ENCODE results near the gene WDFY2.

WDFY2 gene

DNA sequence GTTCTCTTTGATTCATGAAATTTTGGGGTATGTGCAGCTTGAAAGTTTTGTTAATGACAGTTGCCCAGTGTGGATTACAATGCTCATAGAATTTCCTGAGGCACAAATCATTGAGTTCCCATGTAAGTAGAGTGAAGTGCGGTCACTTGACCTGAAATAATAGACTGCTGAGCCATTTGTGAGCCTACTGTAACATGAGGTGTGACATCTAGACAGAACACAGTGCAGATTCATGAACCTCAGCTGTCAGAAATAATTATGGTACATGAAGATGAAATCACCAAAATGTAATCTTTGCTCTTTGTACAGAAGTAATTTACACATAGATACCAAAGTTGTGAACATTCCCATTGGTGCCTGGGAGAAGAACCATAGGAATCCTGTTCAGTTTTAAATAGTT, 135.1 kb downstream of the WDFY2 start:
- in situ Hi-C loops (cut with HindIII; ENCODE audit: low pct_ligation_motif_present, low pct_unique_long_range_greater_than_20kb, low sequenced_read_pairs), result no loop called here
- no peak for DNase-seq

GRCh38 chr13:51721496-51721895, 137.2 kb downstream of the WDFY2 start:
- no peak for DNase-seq
- in situ Hi-C loops (cut with HindIII; ENCODE audit: low pct_ligation_motif_present, low pct_unique_long_range_greater_than_20kb, low sequenced_read_pairs), result no loop called here

DNA sequence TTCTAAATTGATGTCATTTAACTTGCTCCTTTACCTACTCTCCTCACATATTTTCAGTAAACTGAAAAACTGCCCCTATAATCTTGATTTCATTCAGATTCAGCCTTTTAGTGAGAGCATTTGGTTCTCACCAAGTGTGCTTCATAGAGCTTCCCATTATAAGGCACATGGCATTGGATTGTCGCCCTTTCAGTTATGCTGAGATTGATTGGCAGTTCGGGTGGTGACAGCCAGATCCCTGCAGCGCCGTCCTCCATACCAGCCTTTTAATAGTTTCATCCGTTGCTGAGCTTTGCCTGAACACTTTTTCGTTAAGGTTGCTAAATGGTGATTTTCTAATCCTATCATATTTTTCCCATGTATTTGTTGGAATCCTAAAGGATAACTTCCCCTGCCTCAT, 139.3 kb downstream of the WDFY2 start:
- in situ Hi-C loops (cut with HindIII; ENCODE audit: low pct_ligation_motif_present, low pct_unique_long_range_greater_than_20kb, low sequenced_read_pairs), result no loop called here
- DNase-seq, result no peak

- in situ Hi-C loops (cut with HindIII; ENCODE audit: low pct_ligation_motif_present, low pct_unique_long_range_greater_than_20kb, low sequenced_read_pairs), result loop anchor here (25.0 kb wide), 1 partner anchor 287 kb away; no protein-coding TSS in a partner anchor
- DNase-seq, result no peak
These were observed 140.5 kb downstream of the WDFY2 start for GRCh38 chr13:51724721-51725120.

- no peak for DNase-seq
These were observed 142.4 kb downstream of the WDFY2 start for GRCh38 chr13:51726446-51727193.

DNA sequence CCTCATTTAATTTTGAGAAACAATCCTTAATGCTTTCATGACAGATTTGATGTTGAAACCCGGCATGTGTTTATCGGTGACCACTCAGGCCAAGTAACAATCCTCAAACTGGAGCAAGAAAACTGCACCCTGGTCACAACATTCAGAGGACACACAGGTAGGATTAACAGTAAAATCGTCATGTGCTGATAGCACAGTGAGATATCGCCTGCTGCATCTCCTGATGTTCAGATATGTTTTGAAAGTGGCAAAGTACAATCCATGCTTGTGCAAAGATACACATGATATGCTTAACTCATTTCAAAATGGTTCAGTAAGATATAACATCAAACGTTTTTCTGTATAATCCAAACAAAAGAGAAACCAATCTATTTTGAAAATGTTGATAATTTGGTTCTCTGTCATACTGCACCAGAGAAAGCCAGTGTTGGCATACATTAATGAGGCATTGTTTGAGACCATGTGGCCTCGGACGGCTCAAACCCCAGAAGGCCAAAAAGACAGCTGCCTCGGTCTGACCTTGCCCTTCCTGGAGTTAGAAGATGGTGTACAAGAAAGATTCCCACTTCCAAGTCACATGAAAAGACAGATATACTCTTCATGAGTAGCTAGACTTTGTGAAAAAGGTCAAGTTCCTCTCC, 143.5 kb downstream of the WDFY2 start:
- in situ Hi-C loops (cut with HindIII; ENCODE audit: low pct_ligation_motif_present, low pct_unique_long_range_greater_than_20kb, low sequenced_read_pairs), result loop anchor here (25.0 kb wide), 1 partner anchor 290 kb away; no protein-coding TSS in a partner anchor
- no peak for DNase-seq

More at GRCh38 chr13:51726446-51727193, 142.4 kb downstream of the WDFY2 start:
- in situ Hi-C loops (cut with HindIII; ENCODE audit: low pct_ligation_motif_present, low pct_unique_long_range_greater_than_20kb, low sequenced_read_pairs), result loop anchor here (25.0 kb wide), 1 partner anchor 289 kb away; no protein-coding TSS in a partner anchor

DNA sequence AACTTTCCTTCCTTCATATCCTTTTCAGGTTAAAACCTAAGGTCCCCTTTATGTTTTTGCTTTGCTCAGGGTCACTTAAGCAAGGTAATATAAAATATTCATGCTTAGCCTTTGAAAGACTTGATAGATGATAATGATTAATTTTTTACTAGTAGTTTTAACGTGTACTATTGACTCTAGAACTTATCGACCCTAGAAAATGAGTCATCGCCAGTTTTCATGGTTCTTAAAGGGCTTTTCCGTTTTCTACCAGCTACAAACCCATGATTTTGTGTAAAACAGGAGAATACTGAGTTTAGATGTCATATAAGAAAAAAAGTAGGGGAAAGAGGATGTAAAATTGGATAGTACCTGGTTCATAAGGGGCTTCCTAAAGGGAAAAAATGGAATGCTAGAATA, 144.0 kb downstream of the WDFY2 start:
- in situ Hi-C loops (cut with HindIII; ENCODE audit: low pct_ligation_motif_present, low pct_unique_long_range_greater_than_20kb, low sequenced_read_pairs), result loop anchor here (25.0 kb wide), 1 partner anchor 291 kb away; no protein-coding TSS in a partner anchor

GRCh38 chr13:51728972-51729371, 144.7 kb downstream of the WDFY2 start:
- in situ Hi-C loops (cut with HindIII; ENCODE audit: low pct_ligation_motif_present, low pct_unique_long_range_greater_than_20kb, low sequenced_read_pairs), result loop anchor here (25.0 kb wide), 1 partner anchor 292 kb away; no protein-coding TSS in a partner anchor
- DNase-seq, result no peak

More for the DNA sequence above, 144.0 kb downstream of the WDFY2 start:
- no peak for DNase-seq

DNA sequence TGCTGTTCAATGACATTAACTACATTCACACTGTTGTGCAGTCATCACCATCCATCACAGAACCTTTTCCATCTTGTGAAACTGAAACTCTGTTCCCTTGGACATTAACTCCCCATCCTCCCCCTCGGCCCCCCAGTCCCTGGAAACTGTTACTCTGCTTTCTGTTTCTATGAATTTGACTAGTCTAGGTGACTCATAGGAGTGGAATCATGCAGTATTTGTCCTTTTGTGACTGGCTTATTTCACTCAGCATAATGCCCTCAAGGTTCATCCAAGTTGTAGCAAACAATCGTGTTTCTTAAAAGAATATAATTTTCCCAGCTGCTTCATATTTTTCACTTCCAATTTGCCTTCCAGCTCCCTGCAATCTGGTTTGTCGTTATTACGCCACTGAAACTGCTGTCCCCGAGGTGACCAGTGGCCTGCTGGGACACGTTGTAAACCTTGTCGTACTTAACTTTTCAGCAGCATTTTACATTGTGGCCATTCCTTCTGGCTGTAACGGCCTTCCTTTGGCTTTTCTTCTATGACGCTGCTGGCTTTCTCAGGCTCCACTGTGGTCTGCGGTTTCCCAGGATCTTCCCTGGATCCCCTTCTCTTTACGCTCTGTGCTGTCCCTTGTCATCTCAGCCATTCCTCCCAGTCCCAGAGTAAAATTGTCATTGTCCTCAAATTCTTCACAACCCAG, 145.7 kb downstream of the WDFY2 start:
- DNase-seq, result peak; percentile 61
- in situ Hi-C loops (cut with HindIII; ENCODE audit: low pct_ligation_motif_present, low pct_unique_long_range_greater_than_20kb, low sequenced_read_pairs), result loop anchor here (25.0 kb wide), 1 partner anchor 293 kb away; no protein-coding TSS in a partner anchor

DNA sequence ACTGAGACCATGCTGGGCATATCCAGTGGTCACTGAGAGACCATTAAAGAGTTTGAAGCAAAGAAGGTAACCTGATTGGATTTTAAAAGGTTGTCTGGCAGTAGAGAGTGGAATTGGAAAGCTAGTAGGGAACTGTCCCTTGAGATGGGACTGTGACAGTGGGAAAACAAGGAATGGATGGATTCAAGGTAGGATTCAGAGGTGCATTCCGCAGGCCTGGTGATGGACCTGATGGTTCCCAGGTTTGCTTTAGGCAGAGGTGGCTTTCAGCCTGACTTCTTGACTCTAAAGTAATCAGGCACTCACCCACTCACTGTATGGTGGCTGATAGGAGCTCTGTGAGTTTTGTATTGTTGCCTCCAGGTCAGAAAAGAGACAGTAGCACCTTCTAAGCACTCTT, 146.7 kb downstream of the WDFY2 start:
- in situ Hi-C loops (cut with HindIII; ENCODE audit: low pct_ligation_motif_present, low pct_unique_long_range_greater_than_20kb, low sequenced_read_pairs), result loop anchor here (25.0 kb wide), 1 partner anchor 294 kb away; no protein-coding TSS in a partner anchor
- DNase-seq, result no peak

GRCh38 chr13:51731759-51732158, 147.5 kb downstream of the WDFY2 start:
- peak; percentile 44 for DNase-seq
- in situ Hi-C loops (cut with HindIII; ENCODE audit: low pct_ligation_motif_present, low pct_unique_long_range_greater_than_20kb, low sequenced_read_pairs), result loop anchor here (25.0 kb wide), 1 partner anchor 294 kb away; no protein-coding TSS in a partner anchor

- in situ Hi-C loops (cut with HindIII; ENCODE audit: low pct_ligation_motif_present, low pct_unique_long_range_greater_than_20kb, low sequenced_read_pairs), result loop anchor here (25.0 kb wide), 1 partner anchor 296 kb away; no protein-coding TSS in a partner anchor
- no peak for DNase-seq
These were observed 149.4 kb downstream of the WDFY2 start for GRCh38 chr13:51733374-51734298.

DNA sequence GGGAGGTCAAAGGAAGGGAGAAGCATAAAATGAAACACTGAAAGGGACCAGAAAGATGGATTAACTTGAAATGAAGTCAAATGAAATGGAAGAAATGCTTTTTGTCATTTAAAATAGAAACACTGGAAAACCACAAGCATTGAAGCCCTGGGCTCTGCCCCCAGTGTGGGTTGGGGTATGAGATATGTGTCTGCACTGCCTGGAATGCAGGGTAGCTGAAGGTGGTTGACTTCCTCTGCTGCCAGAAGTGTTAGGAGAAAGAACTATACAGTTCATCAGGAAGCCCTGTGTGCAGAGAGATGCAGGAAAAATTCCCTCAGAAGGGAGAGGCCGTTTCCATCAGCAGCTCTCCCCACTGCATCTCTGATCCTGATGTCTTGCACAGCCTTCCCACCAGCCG, 150.5 kb downstream of the WDFY2 start:
- no peak for DNase-seq
- in situ Hi-C loops (cut with HindIII; ENCODE audit: low pct_ligation_motif_present, low pct_unique_long_range_greater_than_20kb, low sequenced_read_pairs), result loop anchor here (25.0 kb wide), 1 partner anchor 297 kb away; no protein-coding TSS in a partner anchor

GRCh38 chr13:51737609-51738008, 153.3 kb downstream of the WDFY2 start:
- in situ Hi-C loops (cut with HindIII; ENCODE audit: low pct_ligation_motif_present, low pct_unique_long_range_greater_than_20kb, low sequenced_read_pairs), result loop anchor here (25.0 kb wide), 1 partner anchor 300 kb away; no protein-coding TSS in a partner anchor

DNA sequence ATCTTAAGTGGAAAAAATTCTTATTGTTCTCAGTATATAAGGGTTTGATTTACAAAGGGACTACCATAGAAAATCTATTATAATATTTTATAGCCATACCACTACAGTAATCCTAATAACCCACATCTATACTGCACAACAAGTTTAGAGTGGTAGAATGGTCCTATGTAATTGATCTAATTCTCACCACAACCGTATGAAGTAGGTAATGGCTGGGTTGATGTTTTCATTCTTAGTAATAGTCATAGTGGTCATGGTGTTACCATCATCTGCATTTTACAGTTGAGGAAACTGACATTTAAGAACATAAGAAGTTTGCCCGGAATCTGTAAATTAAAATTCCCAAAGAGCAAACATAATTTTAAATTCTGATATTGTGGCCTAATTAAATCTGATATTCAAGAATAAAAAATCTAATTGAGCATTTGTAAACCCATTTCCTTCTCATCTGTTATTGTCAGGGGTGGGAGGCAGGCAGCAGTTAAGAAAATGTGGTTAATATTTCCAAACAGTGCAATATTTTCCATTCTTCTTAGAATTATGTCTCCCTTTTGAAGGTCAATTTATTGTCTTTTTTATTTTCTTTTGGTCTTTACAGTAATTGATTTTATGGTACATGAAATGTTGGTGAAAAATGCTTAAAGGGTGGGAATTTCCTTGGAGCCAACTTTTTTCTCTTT, 154.1 kb downstream of the WDFY2 start:
- in situ Hi-C loops (cut with HindIII; ENCODE audit: low pct_ligation_motif_present, low pct_unique_long_range_greater_than_20kb, low sequenced_read_pairs), result loop anchor here (25.0 kb wide), 1 partner anchor 301 kb away; no protein-coding TSS in a partner anchor
- no peak for DNase-seq

More at GRCh38 chr13:51737609-51738008, 153.3 kb downstream of the WDFY2 start:
- DNase-seq, result no peak

DNA sequence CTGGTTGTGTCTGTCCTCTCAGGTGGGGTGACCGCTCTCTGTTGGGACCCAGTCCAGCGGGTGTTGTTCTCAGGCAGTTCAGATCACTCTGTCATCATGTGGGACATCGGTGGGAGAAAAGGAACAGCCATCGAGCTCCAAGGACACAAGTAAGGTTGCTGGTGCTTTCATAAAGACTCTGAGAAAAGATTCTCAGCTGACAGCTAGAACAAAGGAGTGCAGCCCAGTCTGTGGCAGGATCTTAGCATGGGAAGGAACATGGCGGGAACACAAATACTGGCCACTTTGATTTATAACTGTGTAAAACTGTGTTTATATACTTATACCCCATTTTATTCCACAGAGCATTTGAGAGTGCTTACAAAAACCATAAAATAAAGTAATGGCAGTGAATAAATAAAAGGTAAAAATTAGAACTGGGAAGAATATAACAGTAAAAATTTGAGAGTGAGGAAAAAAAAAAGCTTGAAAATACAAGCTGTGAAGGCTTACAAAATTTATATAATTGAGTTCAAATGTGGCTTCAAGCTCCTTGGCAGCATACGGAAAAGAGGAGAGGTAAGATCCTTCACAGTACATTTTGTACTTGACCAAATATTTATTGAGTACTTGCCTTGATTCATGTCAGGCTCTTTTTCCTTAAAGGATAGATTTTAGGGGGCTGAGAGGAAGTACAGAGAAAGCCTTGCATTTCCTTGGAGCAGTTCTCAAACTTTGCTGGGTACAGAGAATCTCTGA, 154.9 kb downstream of the WDFY2 start:
- no peak for DNase-seq
- in situ Hi-C loops (cut with HindIII; ENCODE audit: low pct_ligation_motif_present, low pct_unique_long_range_greater_than_20kb, low sequenced_read_pairs), result loop anchor here (25.0 kb wide), 1 partner anchor 302 kb away; no protein-coding TSS in a partner anchor
